Posterior vena cava (tissue), 2 donors: Measurements from ENCODE around the gene ATP2B2. TPM values are rescaled to one million over a fixed set of nuclear protein-coding genes. Genes with fewer than 3 reads are reported as not detected.

Source experiments
- DNase-seq: peaks from one replicate; pipeline ENCODE4 v3.0.0-alpha.2; 2020; ENCODE audit warnings: low spot score
- intact Hi-C, 2 donors: fragments of 100-400 bp; cut with DNase I; formaldehyde crosslinking; loops; one replicate each; pipeline versions ENCODE4 v1.14.1 to v1.14.2; 2022 to 2023
- total RNA-seq, 2 donors: library from RNA; stranded (reverse); fragmentation: NEBNext Ultra II Directional; extraction: Animal tissue kit (Norgen Biotek cat#: 25700); gene quantifications; one replicate each; pipeline ENCODE4 v1.2.1, GENCODE V29; 2021
- donor health status: DM: yes; HTN: yes; CAD: no.
- donor health status: DM: yes; HTN: yes; CAD: no.

ATP2B2 gene
- total RNA-seq, 2 donors from 2014 or later = 0.29 to 0.42 TPM

GRCh38 chr3:10289077-10289476, 216.3 kb downstream of the ATP2B2 start:
- no peak for DNase-seq
- intact Hi-C loops = no loop called here

GRCh38 chr3:10288575-10288960, 216.8 kb downstream of the ATP2B2 start:
- intact Hi-C loops = no loop called here
- no peak for DNase-seq

- peak; percentile 62 for DNase-seq
- intact Hi-C loops = no loop called here
These were observed 217.3 kb downstream of the ATP2B2 start for GRCh38 chr3:10287936-10288574.

- DNase-seq = peak; percentile 85
- intact Hi-C loops = no loop called here
These were observed 218.6 kb downstream of the ATP2B2 start for GRCh38 chr3:10286596-10287295.

GRCh38 chr3:10286133-10286524, 219.3 kb downstream of the ATP2B2 start:
- DNase-seq = no peak
- intact Hi-C loops = no loop called here

GRCh38 chr3:10285272-10286132, 219.9 kb downstream of the ATP2B2 start:
- no peak for DNase-seq
- intact Hi-C loops = no loop called here

GRCh38 chr3:10284496-10284895, 220.9 kb downstream of the ATP2B2 start:
- intact Hi-C loops = no loop called here
- DNase-seq = no peak

- DNase-seq = no peak
- intact Hi-C loops = no loop called here
These were observed 221.7 kb downstream of the ATP2B2 start for GRCh38 chr3:10283638-10284037.

- DNase-seq = no peak
- intact Hi-C loops = no loop called here
These were observed 223.4 kb downstream of the ATP2B2 start for GRCh38 chr3:10281951-10282350.

- intact Hi-C loops = no loop called here
- DNase-seq = no peak
These were observed 224.8 kb downstream of the ATP2B2 start for GRCh38 chr3:10280571-10280970.

GRCh38 chr3:10280177-10280529, 225.2 kb downstream of the ATP2B2 start:
- intact Hi-C loops = no loop called here
- peak; percentile 50 for DNase-seq

GRCh38 chr3:10279384-10280176, 225.8 kb downstream of the ATP2B2 start:
- intact Hi-C loops = no loop called here
- DNase-seq = peak; percentile 14

- DNase-seq = peak; percentile 62
- intact Hi-C loops = no loop called here
These were observed 226.9 kb downstream of the ATP2B2 start for GRCh38 chr3:10278501-10278900.

GRCh38 chr3:10277115-10277625, 228.2 kb downstream of the ATP2B2 start:
- intact Hi-C loops = no loop called here
- peak; percentile 56 for DNase-seq

GRCh38 chr3:10274601-10275000, 230.8 kb downstream of the ATP2B2 start:
- intact Hi-C loops = no loop called here
- no peak for DNase-seq
